Loucy (cell line): ENCODE data around the gene BTBD7.

Experiments used
- H2AFZ ChIP-seq: fragments of 200-600 bp; sonication (generic); 2 replicates; pipeline ENCODE4 v1.6.0; 2016; ENCODE audit warnings: antibody characterized with exemption, mild to moderate bottlenecking, low read length, moderate library complexity
- H3F3A ChIP-seq: fragments of 200-600 bp; 2 replicates; pipeline ENCODE4 v1.6.0; 2016; ENCODE audit warnings: antibody characterized with exemption, low read depth, mild to moderate bottlenecking
- H3K27me3 ChIP-seq: fragments of 200-600 bp; sonication (generic); 2 replicates; pipeline ENCODE4 v1.6.1; 2014; ENCODE audit warnings: low read length, mild to moderate bottlenecking; ENCODE audit not compliant: insufficient read depth, poor library complexity, severe bottlenecking
- H3K36me3 ChIP-seq: fragments of 200-600 bp; sonication (generic); 2 replicates; pipeline ENCODE4 v1.6.1; 2016; ENCODE audit warnings: low read length; ENCODE audit not compliant: insufficient read depth
- H3K4me1 ChIP-seq: fragments of 200-600 bp; sonication (generic); 2 replicates; pipeline ENCODE4 v1.5.1; 2014; ENCODE audit warnings: low read length, mild to moderate bottlenecking; ENCODE audit not compliant: insufficient read depth, poor library complexity, severe bottlenecking
- H3K4me2 ChIP-seq: fragments of 200-600 bp; sonication (generic); 2 replicates; pipeline ENCODE4 v1.6.0; 2014; ENCODE audit warnings: antibody characterized with exemption, low read length, low read depth, mild to moderate bottlenecking; ENCODE audit not compliant: poor library complexity, severe bottlenecking
- H3K4me3 ChIP-seq: fragments of 200-600 bp; sonication (generic); 2 replicates; pipeline ENCODE4 v1.5.1; 2014; ENCODE audit warnings: low read length, mild to moderate bottlenecking, mixed read lengths; ENCODE audit not compliant: poor library complexity, severe bottlenecking
- H3K79me2 ChIP-seq: fragments of 200-600 bp; sonication (generic); 2 replicates; pipeline ENCODE4 v1.6.1; 2014; ENCODE audit warnings: low read length; ENCODE audit not compliant: insufficient read depth
- H3K9ac ChIP-seq: fragments of 200-600 bp; sonication (generic); 2 replicates; pipeline ENCODE4 v1.6.0; 2014; ENCODE audit warnings: mild to moderate bottlenecking, low read depth, low read length, moderate library complexity; ENCODE audit not compliant: poor library complexity, severe bottlenecking
- H3K9me2 ChIP-seq: fragments of 200-600 bp; sonication (generic); replicated peaks from 2 replicates; pipeline ENCODE4 v1.6.1; 2016; ENCODE audit warnings: low read depth, low read length, mixed read lengths
- H3K9me3 ChIP-seq: fragments of 200-600 bp; sonication (generic); 2 replicates; pipeline ENCODE4 v1.6.1; 2014; ENCODE audit warnings: mild to moderate bottlenecking, antibody characterized with exemption, low read length, low read depth; ENCODE audit not compliant: insufficient read depth
- H4K20me1 ChIP-seq: fragments of 200-600 bp; sonication (generic); 2 replicates; pipeline ENCODE4 v1.6.0; 2014; ENCODE audit warnings: antibody characterized with exemption, low read length, mild to moderate bottlenecking; ENCODE audit not compliant: insufficient read depth, poor library complexity, severe bottlenecking
- CTCF ChIP-seq: fragments of 200-600 bp; sonication (generic); conservative IDR thresholded peaks from 2 replicates; pipeline ENCODE4 v1.5.1; 2014; ENCODE audit warnings: mild to moderate bottlenecking, antibody characterized with exemption, low read length
- EZH2phosphoT487 ChIP-seq: fragments of 200-600 bp; IDR thresholded peaks from 2 replicates; pipeline ENCODE4 v1.6.1; 2018; ENCODE audit warnings: antibody characterized with exemption, mild to moderate bottlenecking, moderate library complexity, borderline replicate concordance

The BTBD7 gene

GRCh38 chr14:93262446-93262845 is 70.4 kb downstream of the BTBD7 start:
- no peak overlapping the region for H3K4me2 ChIP-seq

GRCh38 chr14:93249128-93249831 is 83.6 kb downstream of the BTBD7 start:
- H3K36me3 ChIP-seq, result peaks cover 86% of the 10 kb centered on the region
- H3F3A ChIP-seq, result no peaks in the 10 kb centered on the region
- H3K4me2 ChIP-seq, result no peak overlapping the region
- H3K9me2 ChIP-seq, result no peaks in the 10 kb centered on the region
- H4K20me1 ChIP-seq, result no peaks in the 10 kb centered on the region
- no peaks in the 10 kb centered on the region for H3K9me3 ChIP-seq
- TF ChIP-seq CTCF (no peak), EZH2phosphoT487 (no peak)
- no peaks in the 10 kb centered on the region for H3K79me2 ChIP-seq
- no peak overlapping the region for H2AFZ ChIP-seq
- H3K4me1 ChIP-seq, result no peaks in the 10 kb centered on the region
- no peak overlapping the region for H3K9ac ChIP-seq
- H3K27me3 ChIP-seq, result no peaks in the 10 kb centered on the region
- no peak overlapping the region for H3K4me3 ChIP-seq

More at GRCh38 chr14:93262446-93262845, 70.4 kb downstream of the BTBD7 start:
- Histone ChIP-seq H3F3A (no peaks in the 10 kb centered on the region), H3K9me2 (no peaks in the 10 kb centered on the region), H3K79me2 (peaks cover 24% of the 10 kb centered on the region), H3K4me1 (no peaks in the 10 kb centered on the region), H3K9ac (no peak overlapping the region), H3K27me3 (no peaks in the 10 kb centered on the region), H3K36me3 (peaks cover 60% of the 10 kb centered on the region), H2AFZ (no peak overlapping the region), H3K4me3 (no peak overlapping the region), H3K9me3 (no peaks in the 10 kb centered on the region), H4K20me1 (no peaks in the 10 kb centered on the region)
- TF ChIP-seq CTCF (no peak), EZH2phosphoT487 (no peak)

GRCh38 chr14:93246534-93246933 is 86.3 kb downstream of the BTBD7 start:
- H3K9me3 ChIP-seq, result no peaks in the 10 kb centered on the region
- no peaks in the 10 kb centered on the region for H3K4me1 ChIP-seq
- H3K79me2 ChIP-seq, result no peaks in the 10 kb centered on the region
- no peaks in the 10 kb centered on the region for H3K9me2 ChIP-seq
- no peak overlapping the region for H3K9ac ChIP-seq
- no peak overlapping the region for H2AFZ ChIP-seq
- H3K27me3 ChIP-seq, result no peaks in the 10 kb centered on the region
- TF ChIP-seq CTCF (no peak), EZH2phosphoT487 (no peak)
- H3F3A ChIP-seq, result no peaks in the 10 kb centered on the region
- no peak overlapping the region for H3K4me3 ChIP-seq
- no peaks in the 10 kb centered on the region for H4K20me1 ChIP-seq
- H3K4me2 ChIP-seq, result no peak overlapping the region
- H3K36me3 ChIP-seq, result peaks cover 91% of the 10 kb centered on the region
